ENCODE measurements around the gene ZNF831. TPM values are rescaled to one million over a fixed set of nuclear protein-coding genes. Genes with fewer than 3 reads are reported as not detected.

ZNF831 gene
- total RNA-seq, 1 experiment from 2014 or later: not detected

GRCh38 chr20:59154317-59155013 is 9.2 kb upstream of the ZNF831 start:
- H3K27me3 ChIP-seq (replicated peaks; ENCODE audit: control insufficient read depth, insufficient read depth, low read length): no peaks in the 10 kb centered on the region
- POLR2A ChIA-PET: interaction anchor here (0.6 kb wide), 1 partner anchor 13 kb away, joined by 4 read pairs; no protein-coding TSS in a partner anchor
- peaks cover 33% of the 10 kb centered on the region for H3K27me3 Mint-ChIP-seq (ENCODE audit: insufficient read depth, unreplicated experiment)

GRCh38 chr20:59157064-59157463 is 6.6 kb upstream of the ZNF831 start:
- no peak for TF ChIP-seq CTCF (IDR thresholded peaks at IDR 0.05; ENCODE audit: insufficient read depth in 1 of 2, low read depth in 1 of 2, low read length in 1 of 2, severe bottlenecking in 1 of 2, unreplicated experiment in 1 of 2)
- no peaks in the 10 kb centered on the region for H3K36me3 Mint-ChIP-seq (ENCODE audit: insufficient read depth, unreplicated experiment)
- H3K27me3 Mint-ChIP-seq (ENCODE audit: insufficient read depth, unreplicated experiment): peaks cover 41% of the 10 kb centered on the region
- DNase-seq: no peak
- CTCF ChIA-PET: no interaction called here
- POLR2A ChIA-PET: no interaction called here
- no peak overlapping the region for H3K4me3 Mint-ChIP-seq (ENCODE audit: unreplicated experiment)
- H3K4me3 ChIP-seq (ENCODE audit: low read depth, low read length): no peak overlapping the region
- H3K9me3 Mint-ChIP-seq (ENCODE audit: unreplicated experiment): no peaks in the 10 kb centered on the region
- no peaks in the 10 kb centered on the region for H3K36me3 ChIP-seq (ENCODE audit: control insufficient read depth, insufficient read depth, low read length)
- H3K27ac Mint-ChIP-seq (ENCODE audit: unreplicated experiment): no peak overlapping the region
- intact Hi-C loops (cut with micrococcal nuclease; ENCODE audit: unreplicated experiment): no loop called here
- H3K4me1 Mint-ChIP-seq (ENCODE audit: low read depth, unreplicated experiment): peaks cover 8% of the 10 kb centered on the region
- BruUV-seq (replicated peaks): no TSS peak
- H3K9me3 ChIP-seq: no peaks in the 10 kb centered on the region
- H3K4me1 ChIP-seq: peaks cover 6% of the 10 kb centered on the region; the same call in 1 of the 2 replicates
- no peaks in the 10 kb centered on the region; the same call in 1 of the 2 replicates for H3K27me3 ChIP-seq (replicated peaks; ENCODE audit: control insufficient read depth, insufficient read depth, low read length)

More at GRCh38 chr20:59154317-59155013, 9.2 kb upstream of the ZNF831 start:
- H3K4me3 Mint-ChIP-seq (ENCODE audit: unreplicated experiment): no peak overlapping the region
- no peak overlapping the region for H3K4me3 ChIP-seq (ENCODE audit: low read depth, low read length)
- no peaks in the 10 kb centered on the region for H3K36me3 ChIP-seq (ENCODE audit: control insufficient read depth, insufficient read depth, low read length)
- H3K36me3 Mint-ChIP-seq (ENCODE audit: insufficient read depth, unreplicated experiment): no peaks in the 10 kb centered on the region
- no TSS peak for BruUV-seq (replicated peaks)
- no peaks in the 10 kb centered on the region for H3K9me3 ChIP-seq
- no peaks in the 10 kb centered on the region for H3K9me3 Mint-ChIP-seq (ENCODE audit: unreplicated experiment)
- no peak for DNase-seq
- no peak overlapping the region for H3K27ac Mint-ChIP-seq (ENCODE audit: unreplicated experiment)
- intact Hi-C loops (cut with micrococcal nuclease; ENCODE audit: unreplicated experiment): no loop called here
- TF ChIP-seq CTCF (IDR thresholded peaks at IDR 0.05; ENCODE audit: insufficient read depth in 1 of 2, low read depth in 1 of 2, low read length in 1 of 2, severe bottlenecking in 1 of 2, unreplicated experiment in 1 of 2): no peak
- CTCF ChIA-PET: interaction anchor here (0.6 kb wide), 1 partner anchor 691 kb away, joined by 6 read pairs; no protein-coding TSS in a partner anchor
- peaks cover 14% of the 10 kb centered on the region for H3K4me1 ChIP-seq
- peaks cover 8% of the 10 kb centered on the region for H3K4me1 Mint-ChIP-seq (ENCODE audit: low read depth, unreplicated experiment)

- no peaks in the 10 kb centered on the region; the same call in 1 of the 2 replicates for H3K27me3 ChIP-seq (replicated peaks; ENCODE audit: control insufficient read depth, insufficient read depth, low read length)
- Mint-ChIP-seq H3K4me3 (ENCODE audit: unreplicated experiment) (no peak overlapping the region), H3K27ac (ENCODE audit: unreplicated experiment) (no peak overlapping the region), H3K36me3 (ENCODE audit: insufficient read depth, unreplicated experiment) (no peaks in the 10 kb centered on the region), H3K9me3 (ENCODE audit: unreplicated experiment) (no peaks in the 10 kb centered on the region), H3K4me1 (ENCODE audit: low read depth, unreplicated experiment) (peaks cover 8% of the 10 kb centered on the region), H3K27me3 (ENCODE audit: insufficient read depth, unreplicated experiment) (peaks cover 40% of the 10 kb centered on the region)
- no peak for TF ChIP-seq CTCF (IDR thresholded peaks at IDR 0.05; ENCODE audit: insufficient read depth in 1 of 2, low read depth in 1 of 2, low read length in 1 of 2, severe bottlenecking in 1 of 2, unreplicated experiment in 1 of 2)
- intact Hi-C loops (cut with micrococcal nuclease; ENCODE audit: unreplicated experiment): no loop called here
- H3K4me1 ChIP-seq: peaks cover 6% of the 10 kb centered on the region; the same call in 1 of the 2 replicates
- CTCF ChIA-PET: no interaction called here
- no peak overlapping the region for H3K4me3 ChIP-seq (ENCODE audit: low read depth, low read length)
- no peaks in the 10 kb centered on the region for H3K36me3 ChIP-seq (ENCODE audit: control insufficient read depth, insufficient read depth, low read length)
- no peaks in the 10 kb centered on the region for H3K9me3 ChIP-seq
- POLR2A ChIA-PET: no interaction called here
- DNase-seq: no peak
- BruUV-seq (replicated peaks): no TSS peak
Measured at GRCh38 chr20:59157531-59157930, 6.1 kb upstream of the ZNF831 start.

Measured in Caco-2 (cell line).